Measurements from ENCODE around the gene CTXN3.
"Not testable (repeated sequence)": the region's sequence is repeated elsewhere in the genome, so short reads cannot be mapped to it uniquely, and the experiment has no call there.

The CTXN3 gene

GRCh38 chr5:127652952-127653611, 4.2 kb downstream of the CTXN3 start:
- DNase-seq = no peak

GRCh38 chr5:127656825-127657224, 7.9 kb downstream of the CTXN3 start:
- no peak for DNase-seq

GRCh38 chr5:127660047-127660733, 11.3 kb downstream of the CTXN3 start:
- no peak for DNase-seq

GRCh38 chr5:127664093-127664492, 15.2 kb downstream of the CTXN3 start:
- no peak for DNase-seq

- no peak for DNase-seq
Observed at GRCh38 chr5:127665641-127666040, 16.8 kb downstream of the CTXN3 start.

- DNase-seq = no peak
Observed at GRCh38 chr5:127666043-127666716, 17.3 kb downstream of the CTXN3 start.

GRCh38 chr5:127667926-127668325, 19.0 kb downstream of the CTXN3 start:
- no peak for DNase-seq

- DNase-seq = no peak
Observed at GRCh38 chr5:127671218-127671617, 22.3 kb downstream of the CTXN3 start.

- DNase-seq = no peak
Observed at GRCh38 chr5:127673117-127673800, 24.4 kb downstream of the CTXN3 start.

- not testable (repeated sequence) for DNase-seq
Observed at GRCh38 chr5:127676951-127677350, 28.1 kb downstream of the CTXN3 start.

GRCh38 chr5:127679691-127680330, 30.9 kb downstream of the CTXN3 start:
- not testable (repeated sequence) for DNase-seq

- no peak for DNase-seq
Observed at GRCh38 chr5:127680595-127680994, 31.7 kb downstream of the CTXN3 start.

GRCh38 chr5:127683008-127683407, 34.1 kb downstream of the CTXN3 start:
- no peak for DNase-seq

GRCh38 chr5:127684726-127685467, 36.0 kb downstream of the CTXN3 start:
- DNase-seq = no peak

- no peak for DNase-seq
Observed at GRCh38 chr5:127685662-127686061, 36.8 kb downstream of the CTXN3 start.

- DNase-seq = no peak
Observed at GRCh38 chr5:127686424-127686823, 37.5 kb downstream of the CTXN3 start.

GRCh38 chr5:127694518-127695171, 45.8 kb downstream of the CTXN3 start:
- DNase-seq = no peak

GRCh38 chr5:127695346-127695745, 46.5 kb downstream of the CTXN3 start:
- no peak for DNase-seq

- DNase-seq = no peak
Observed at GRCh38 chr5:127696683-127697082, 47.8 kb downstream of the CTXN3 start.

- no peak for DNase-seq
Observed at GRCh38 chr5:127697894-127698600, 49.2 kb downstream of the CTXN3 start.

- no peak for DNase-seq
Observed at GRCh38 chr5:127699416-127699815, 50.5 kb downstream of the CTXN3 start.

Measured in CD4-positive, alpha-beta T cell treated with Interferon gamma for 1 hour (primary cell).